Measurements from ENCODE around the gene COL19A1. TPM values are rescaled to one million over a fixed set of nuclear protein-coding genes. Genes with fewer than 3 reads are reported as not detected.

COL19A1 gene
- polyA plus RNA-seq, 1 of the 3 experiments (the other 2 are of a cell fraction): 0.15 TPM

DNA sequence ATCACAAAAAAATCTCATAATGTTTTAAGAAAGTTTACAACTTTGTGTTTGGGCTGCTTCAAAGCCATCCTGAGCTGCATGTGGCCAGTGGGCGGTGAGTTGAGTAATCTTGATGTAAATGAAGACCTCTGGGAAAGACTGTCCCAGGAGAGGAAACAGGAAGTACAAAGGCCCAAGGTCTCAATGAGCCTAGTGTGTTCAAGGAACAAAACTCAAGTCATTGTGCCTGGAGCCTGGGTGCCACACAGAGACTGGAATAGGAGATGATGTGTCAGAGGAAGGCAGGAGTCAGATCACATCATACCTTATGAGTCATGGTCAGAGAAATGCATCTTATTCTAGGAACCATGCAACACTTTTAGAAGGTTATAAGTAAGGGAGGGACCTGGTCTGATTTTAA is 51.5 kb downstream of the COL19A1 start (continued):
- TF ChIP-seq, protein P1, sequence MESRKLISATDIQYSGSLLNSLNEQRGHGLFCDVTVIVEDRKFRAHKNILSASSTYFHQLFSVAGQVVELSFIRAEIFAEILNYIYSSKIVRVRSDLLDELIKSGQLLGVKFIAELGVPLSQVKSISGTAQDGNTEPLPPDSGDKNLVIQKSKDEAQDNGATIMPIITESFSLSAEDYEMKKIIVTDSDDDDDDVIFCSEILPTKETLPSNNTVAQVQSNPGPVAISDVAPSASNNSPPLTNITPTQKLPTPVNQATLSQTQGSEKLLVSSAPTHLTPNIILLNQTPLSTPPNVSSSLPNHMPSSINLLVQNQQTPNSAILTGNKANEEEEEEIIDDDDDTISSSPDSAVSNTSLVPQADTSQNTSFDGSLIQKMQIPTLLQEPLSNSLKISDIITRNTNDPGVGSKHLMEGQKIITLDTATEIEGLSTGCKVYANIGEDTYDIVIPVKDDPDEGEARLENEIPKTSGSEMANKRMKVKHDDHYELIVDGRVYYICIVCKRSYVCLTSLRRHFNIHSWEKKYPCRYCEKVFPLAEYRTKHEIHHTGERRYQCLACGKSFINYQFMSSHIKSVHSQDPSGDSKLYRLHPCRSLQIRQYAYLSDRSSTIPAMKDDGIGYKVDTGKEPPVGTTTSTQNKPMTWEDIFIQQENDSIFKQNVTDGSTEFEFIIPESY (IDR thresholded peaks at IDR 0.05; ENCODE audit: borderline replicate concordance, low read depth): no peak
- no peak for TF ChIP-seq FOXJ3 (CRISPR knock-in tag; IDR thresholded peaks at IDR 0.05)
- TF ChIP-seq, protein P2, sequence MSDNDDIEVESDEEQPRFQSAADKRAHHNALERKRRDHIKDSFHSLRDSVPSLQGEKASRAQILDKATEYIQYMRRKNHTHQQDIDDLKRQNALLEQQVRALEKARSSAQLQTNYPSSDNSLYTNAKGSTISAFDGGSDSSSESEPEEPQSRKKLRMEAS (IDR thresholded peaks at IDR 0.05; ENCODE audit: low read depth): no peak; the same call in 1 of the 2 replicates
- TF ChIP-seq SIN3A (IDR thresholded peaks at IDR 0.05; ENCODE audit: borderline replicate concordance, low read depth, low read length): no peak
- TF ChIP-seq RXRA (IDR thresholded peaks at IDR 0.05; ENCODE audit: borderline replicate concordance, low read depth): no peak
- TF ChIP-seq TCF12 (IDR thresholded peaks at IDR 0.05): peak; percentile 28; the same call in 1 of the 2 replicates
- TF ChIP-seq RFX5 (IDR thresholded peaks at IDR 0.05; ENCODE audit: low read length): no peak
- no peak for TF ChIP-seq SMC3 (IDR thresholded peaks at IDR 0.05; ENCODE audit: low read depth, low read length)
- TF ChIP-seq RCOR1 (IDR thresholded peaks at IDR 0.05; ENCODE audit: low read length): no peak

- Histone ChIP-seq H3F3A (replicated peaks; ENCODE audit: insufficient read depth) (peaks cover 34% of the 10 kb centered on the region), H2AFZ (ENCODE audit: low read depth) (peak overlapping the region; percentile 66; the same call in 1 of the 2 replicates), H3K27me3 (ENCODE audit: insufficient read depth) (no peaks in the 10 kb centered on the region), H3K27ac (ENCODE audit: low read depth in 2 of 2, low read length in 1 of 2) (peak overlapping the region in 1 of 2 experiments; percentile 57; a peak in 2 of 4 replicates), H3K79me2 (ENCODE audit: insufficient read depth) (no peaks in the 10 kb centered on the region), H3K9ac (no peak overlapping the region), H4K20me1 (ENCODE audit: insufficient read depth) (no peaks in the 10 kb centered on the region), H3K36me3 (replicated peaks in 1 of 2; ENCODE audit: control insufficient read depth in 1 of 2, insufficient read depth in 2 of 2, low read length in 1 of 2) (no peaks in the 10 kb centered on the region), H3K4me2 (no peak overlapping the region), H3K9me3 (no peaks in the 10 kb centered on the region), H3K4me3 (ENCODE audit: low read depth in 2 of 2, low read length in 1 of 2) (no peak overlapping the region), H3K9me2 (no peaks in the 10 kb centered on the region), H3K4me1 (ENCODE audit: control insufficient read depth in 1 of 2, insufficient read depth in 2 of 2, low read depth in 1 of 2, low read length in 1 of 2) (peaks cover 0 to 8% of the 10 kb centered on the region in 2 experiments; a peak in 1 of 4 replicates)
- no peak for TF ChIP-seq EP300 (IDR thresholded peaks at IDR 0.05; ENCODE audit: borderline replicate concordance in 1 of 2, low read depth in 1 of 2, low read length in 1 of 2)
- no peak for TF ChIP-seq POLR2AphosphoS5 (IDR thresholded peaks at IDR 0.05; ENCODE audit: low read depth, low read length)
- TF ChIP-seq RFX5 (IDR thresholded peaks at IDR 0.05; ENCODE audit: low read length): no peak
- TF ChIP-seq RXRA (IDR thresholded peaks at IDR 0.05; ENCODE audit: borderline replicate concordance, low read depth): no peak
- TF ChIP-seq, protein P2 (IDR thresholded peaks at IDR 0.05; ENCODE audit: low read depth): no peak
- no peak for TF ChIP-seq JUND (IDR thresholded peaks at IDR 0.05)
- TF ChIP-seq FOSL2 (IDR thresholded peaks at IDR 0.05; ENCODE audit: borderline replicate concordance, low read depth): no peak
- no peak for TF ChIP-seq TEAD4 (IDR thresholded peaks at IDR 0.05; ENCODE audit: borderline replicate concordance, insufficient read depth)
- no peak for TF ChIP-seq MXI1 (IDR thresholded peaks at IDR 0.05; ENCODE audit: low read depth, low read length)
- TF ChIP-seq USF1 (IDR thresholded peaks at IDR 0.05; ENCODE audit: borderline replicate concordance, low read depth): no peak
- no peak for TF ChIP-seq GATA2 (CRISPR knock-in tag; IDR thresholded peaks at IDR 0.05)
- TF ChIP-seq ELF1 (IDR thresholded peaks at IDR 0.05): no peak
- no peak for TF ChIP-seq FOXJ3 (CRISPR knock-in tag; IDR thresholded peaks at IDR 0.05)
- no peak for TF ChIP-seq REST (IDR thresholded peaks at IDR 0.05; ENCODE audit: low read depth, low read length)
- no peak for TF ChIP-seq NFIC (IDR thresholded peaks at IDR 0.05; ENCODE audit: borderline replicate concordance)
- no peak for TF ChIP-seq FOXM1 (IDR thresholded peaks at IDR 0.05; ENCODE audit: low read depth)
- no peak for TF ChIP-seq CHD2 (IDR thresholded peaks at IDR 0.05; ENCODE audit: low read length, partially characterized antibody)
- TF ChIP-seq SMC3 (IDR thresholded peaks at IDR 0.05; ENCODE audit: low read depth, low read length): no peak
- no peak for TF ChIP-seq MEF2A (IDR thresholded peaks at IDR 0.05; ENCODE audit: borderline replicate concordance, low read depth)
- DNase-seq: no peak
- WGBS (ENCODE audit: low lambda C conversion rate): 29% methylated on average over 5 of the region's 5 CpGs
- ChIA-PET CTCF (no interaction called here), POLR2A (no interaction called here)
Observed at GRCh38 chr6:69918813-69919475, 52.6 kb downstream of the COL19A1 start.

Data from SK-N-SH (cell line).